RWPE2 (cell line): ENCODE measurements around the gene PTPN14.

ENCODE experiments used
- ATAC-seq: fragments of 200-7000 bp; cut with Tn5 transposase; 3 replicates; pipeline ENCODE4 v1.9.1; 2021; ENCODE audit warnings: low read depth
- DNase-seq: peaks from one replicate; pipeline ENCODE4 v3.0.0-alpha.2; 2020; ENCODE audit warnings: low spot score
- H3K27ac ChIP-seq: fragments of 450-650 bp; 2 replicates; pipeline ENCODE4 v1.5.1; 2017; ENCODE audit warnings: mild to moderate bottlenecking; ENCODE audit not compliant: poor library complexity, severe bottlenecking
- H3K27me3 ChIP-seq: fragments of 250-450 bp; sonication (Bioruptor Pico); 2 replicates; pipeline ENCODE4 v1.5.1; 2021; ENCODE audit warnings: mild to moderate bottlenecking, moderate library complexity; ENCODE audit not compliant: insufficient read depth, poor library complexity, severe bottlenecking
- H3K36me3 ChIP-seq: fragments of 250-450 bp; sonication (Bioruptor Pico); 2 replicates; pipeline ENCODE4 v1.5.1; 2020; ENCODE audit warnings: low read depth, mild to moderate bottlenecking, moderate library complexity
- H3K4me1 ChIP-seq: fragments of 250-450 bp; sonication (Bioruptor Pico); 2 replicates; pipeline ENCODE4 v1.5.1; 2021; ENCODE audit warnings: mild to moderate bottlenecking, moderate library complexity; ENCODE audit not compliant: insufficient read depth, poor library complexity, severe bottlenecking
- H3K4me3 ChIP-seq: fragments of 250-450 bp; sonication (Bioruptor Pico); 2 replicates; pipeline ENCODE4 v1.5.1; 2021; ENCODE audit warnings: mild to moderate bottlenecking, moderate library complexity; ENCODE audit not compliant: severe bottlenecking
- H3K9me3 ChIP-seq: fragments of 250-450 bp; sonication (Bioruptor Pico); 2 replicates; pipeline ENCODE4 v1.5.1; 2021; ENCODE audit warnings: mild to moderate bottlenecking, moderate library complexity; ENCODE audit not compliant: severe bottlenecking
- CTCF ChIP-seq: fragments of 450-650 bp; IDR thresholded peaks from one replicate; pipeline ENCODE4 v1.5.1; 2017; ENCODE audit warnings: mild to moderate bottlenecking, moderate library complexity; ENCODE audit not compliant: poor library complexity, severe bottlenecking

The PTPN14 gene

GRCh38 chr1:214413315-214413714, 138.1 kb downstream of the PTPN14 start:
- no peak for TF ChIP-seq CTCF
- no peak for ATAC-seq
- DNase-seq: no peak

DNA sequence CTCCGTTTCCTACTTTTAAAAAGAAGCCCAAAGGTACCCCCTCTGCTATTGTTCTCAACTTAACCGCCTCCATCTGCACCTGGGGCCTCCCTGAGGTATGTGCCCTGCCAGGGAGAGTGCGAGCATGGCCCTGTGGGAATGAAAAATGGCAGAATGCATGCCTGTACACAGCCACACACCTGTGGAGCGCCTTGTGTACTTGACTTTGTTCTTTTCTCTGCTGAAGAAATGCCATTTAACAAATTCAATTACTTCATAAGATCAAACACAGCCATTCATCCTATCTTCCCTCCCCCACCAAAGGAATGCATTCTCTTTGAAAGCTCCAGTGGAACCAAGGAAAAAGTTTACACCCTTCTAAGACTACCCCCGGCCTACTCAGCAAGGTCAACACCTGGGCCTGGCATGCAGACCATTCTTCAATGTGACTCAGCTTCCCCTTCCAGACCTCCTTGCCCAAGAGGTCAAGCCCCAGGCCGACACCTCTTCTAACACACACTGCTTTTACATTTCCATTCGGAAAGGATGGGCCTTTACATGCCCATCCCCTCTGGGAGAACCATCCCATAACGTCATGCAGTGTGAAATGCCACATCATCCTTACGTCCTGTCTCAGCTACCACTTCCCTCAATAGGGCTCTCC, 146.7 kb downstream of the PTPN14 start:
- Histone ChIP-seq H3K27ac (peak overlapping the region; percentile 95), H3K4me1 (peaks cover 32% of the 10 kb centered on the region), H3K36me3 (peaks cover 18% of the 10 kb centered on the region), H3K27me3 (no peaks in the 10 kb centered on the region), H3K9me3 (no peaks in the 10 kb centered on the region), H3K4me3 (no peak overlapping the region)
- peak; percentile 87 for ATAC-seq
- DNase-seq: peak; percentile 83
- no peak for TF ChIP-seq CTCF

More at GRCh38 chr1:214413315-214413714, 138.1 kb downstream of the PTPN14 start:
- H3K4me3 ChIP-seq: no peak overlapping the region
- peaks cover 20% of the 10 kb centered on the region for H3K36me3 ChIP-seq
- H3K27ac ChIP-seq: no peak overlapping the region
- H3K27me3 ChIP-seq: no peaks in the 10 kb centered on the region
- peaks cover 22% of the 10 kb centered on the region for H3K4me1 ChIP-seq
- no peaks in the 10 kb centered on the region for H3K9me3 ChIP-seq

GRCh38 chr1:214404154-214404553, 147.2 kb downstream of the PTPN14 start:
- Histone ChIP-seq H3K4me3 (no peak overlapping the region), H3K27me3 (no peaks in the 10 kb centered on the region), H3K27ac (peak overlapping the region; percentile 95), H3K36me3 (peaks cover 23% of the 10 kb centered on the region), H3K4me1 (peaks cover 32% of the 10 kb centered on the region), H3K9me3 (no peaks in the 10 kb centered on the region)
- ATAC-seq (peak; percentile 30), DNase-seq (no peak)
- TF ChIP-seq CTCF: no peak

- H3K9me3 ChIP-seq: no peaks in the 10 kb centered on the region
- H3K36me3 ChIP-seq: peaks cover 26% of the 10 kb centered on the region
- H3K27ac ChIP-seq: peak overlapping the region; percentile 95
- no peak for DNase-seq
- no peak for ATAC-seq
- no peak for TF ChIP-seq CTCF
- no peaks in the 10 kb centered on the region for H3K27me3 ChIP-seq
- peaks cover 32% of the 10 kb centered on the region for H3K4me1 ChIP-seq
- H3K4me3 ChIP-seq: no peak overlapping the region
Measured at GRCh38 chr1:214403431-214403830, 148.0 kb downstream of the PTPN14 start.

GRCh38 chr1:214402613-214403083, 148.8 kb downstream of the PTPN14 start:
- peak overlapping the region; percentile 95 for H3K27ac ChIP-seq

More at GRCh38 chr1:214402613-214403083, 148.8 kb downstream of the PTPN14 start:
- peaks cover 32% of the 10 kb centered on the region for H3K36me3 ChIP-seq
- ATAC-seq (no peak), DNase-seq (no peak)
- H3K4me3 ChIP-seq: no peak overlapping the region
- H3K4me1 ChIP-seq: peaks cover 32% of the 10 kb centered on the region
- TF ChIP-seq CTCF: no peak
- no peaks in the 10 kb centered on the region for H3K27me3 ChIP-seq
- H3K9me3 ChIP-seq: no peaks in the 10 kb centered on the region
